SU-DHL-6 (cell line): ENCODE measurements around the gene MAP7.

Experiments
- H2AFZ ChIP-seq: fragments of 200-600 bp; sonication (generic); 2 replicates; pipeline ENCODE4 v1.6.1; 2014; ENCODE audit warnings: low read depth, mild to moderate bottlenecking, moderate library complexity, mixed read lengths, antibody characterized with exemption, low read length; ENCODE audit not compliant: severe bottlenecking
- H3F3A ChIP-seq: fragments of 200-600 bp; shearing (Covaris generic); 2 replicates; pipeline ENCODE4 v1.6.0; 2016; ENCODE audit warnings: antibody characterized with exemption, mild to moderate bottlenecking; ENCODE audit not compliant: insufficient read depth
- H3K27ac ChIP-seq: fragments of 200-600 bp; sonication (generic); 2 replicates; pipeline ENCODE4 v1.5.1; 2016; ENCODE audit warnings: low read depth, mild to moderate bottlenecking, low read length, moderate library complexity, mixed read lengths
- H3K27me3 ChIP-seq: fragments of 200-600 bp; sonication (generic), shearing (Covaris generic); 2 replicates; pipeline ENCODE4 v1.6.0; 2014; ENCODE audit warnings: mild to moderate bottlenecking, low read length
- H3K36me3 ChIP-seq: fragments of 200-600 bp; sonication (generic); 2 replicates; pipeline ENCODE4 v1.6.1; 2014; ENCODE audit warnings: mild to moderate bottlenecking, low read length, mixed read lengths
- H3K4me2 ChIP-seq: fragments of 300-600, 200-600 bp; shearing (Covaris generic), sonication (generic); 2 replicates; pipeline ENCODE4 v1.6.0; 2014; ENCODE audit warnings: low read length, low read depth, mild to moderate bottlenecking; ENCODE audit not compliant: poor library complexity, severe bottlenecking
- H3K4me3 ChIP-seq: fragments of 200-600 bp; sonication (generic); 2 replicates; pipeline ENCODE4 v1.5.1; 2014; ENCODE audit warnings: antibody characterized with exemption, low read length, mild to moderate bottlenecking, mixed read lengths; ENCODE audit not compliant: insufficient read depth, poor library complexity, severe bottlenecking
- H3K79me2 ChIP-seq: fragments of 200-600 bp; sonication (generic); 2 replicates; pipeline ENCODE4 v1.6.1; 2014; ENCODE audit warnings: mild to moderate bottlenecking, low read length, moderate library complexity; ENCODE audit not compliant: insufficient read depth
- H3K9ac ChIP-seq: fragments of 200-600 bp; sonication (generic); 2 replicates; pipeline ENCODE4 v1.7.0; 2014; ENCODE audit warnings: mild to moderate bottlenecking, low read length
- H3K9me2 ChIP-seq: fragments of 200-600 bp; sonication (generic); replicated peaks from 2 replicates; pipeline ENCODE4 v1.6.1; 2014; ENCODE audit warnings: low read length; ENCODE audit not compliant: insufficient read depth
- H3K9me3 ChIP-seq: fragments of 200-600 bp; sonication (generic); 2 replicates; pipeline ENCODE4 v1.6.1; 2014; ENCODE audit warnings: low read length, mixed read lengths; ENCODE audit not compliant: insufficient read depth
- H4K20me1 ChIP-seq: fragments of 200-600 bp; sonication (generic); 2 replicates; pipeline ENCODE4 v1.6.1; 2014; ENCODE audit warnings: low read depth, mild to moderate bottlenecking, antibody characterized with exemption, low read length, moderate library complexity, mixed read lengths
- EZH2phosphoT487 ChIP-seq: fragments of 200-600 bp; sonication (generic), shearing (Covaris generic); conservative IDR thresholded peaks from 2 replicates; pipeline ENCODE4 v1.6.1; 2018; ENCODE audit warnings: mild to moderate bottlenecking, antibody characterized with exemption, low read length, moderate library complexity, mixed read lengths
- TF ChIP-seq, protein P1 (sequence below): fragments of 200-600 bp; sonication (generic); IDR thresholded peaks from one replicate; pipeline ENCODE4 v1.5.1; 2017; ENCODE audit warnings: antibody characterized with exemption, mild to moderate bottlenecking, low read length, moderate library complexity; ENCODE audit not compliant: insufficient read depth, poor library complexity, severe bottlenecking

MAP7 gene

DNA sequence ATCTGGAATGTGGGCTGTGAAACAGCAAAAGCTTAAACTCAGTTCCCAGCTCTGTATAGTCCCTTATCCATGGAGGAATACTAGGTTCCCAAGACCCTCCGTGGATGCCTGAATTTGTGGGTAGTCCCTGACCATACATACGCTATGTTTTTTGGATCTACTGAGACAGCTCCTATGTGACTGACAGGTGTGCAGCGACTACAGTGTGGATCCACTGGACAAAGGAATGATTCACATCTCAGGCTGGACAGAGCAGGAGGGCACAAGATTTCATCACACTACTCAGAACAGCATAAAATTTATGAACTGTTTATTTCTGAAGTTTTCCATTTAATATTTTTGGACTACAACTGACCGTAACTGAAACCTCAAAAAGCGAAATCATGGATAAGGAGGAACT is 125.3 kb downstream of the MAP7 start:
- Histone ChIP-seq H3K27ac (no peak overlapping the region), H3K27me3 (no peaks in the 10 kb centered on the region), H2AFZ (no peak overlapping the region), H3K79me2 (no peaks in the 10 kb centered on the region), H3K9me2 (no peaks in the 10 kb centered on the region), H3K4me2 (no peak overlapping the region), H3K36me3 (no peaks in the 10 kb centered on the region), H4K20me1 (no peaks in the 10 kb centered on the region), H3K4me3 (no peak overlapping the region), H3K9ac (no peak overlapping the region), H3F3A (no peaks in the 10 kb centered on the region), H3K9me3 (no peaks in the 10 kb centered on the region)
- TF ChIP-seq EZH2phosphoT487, result no peak
- TF ChIP-seq, protein P1, sequence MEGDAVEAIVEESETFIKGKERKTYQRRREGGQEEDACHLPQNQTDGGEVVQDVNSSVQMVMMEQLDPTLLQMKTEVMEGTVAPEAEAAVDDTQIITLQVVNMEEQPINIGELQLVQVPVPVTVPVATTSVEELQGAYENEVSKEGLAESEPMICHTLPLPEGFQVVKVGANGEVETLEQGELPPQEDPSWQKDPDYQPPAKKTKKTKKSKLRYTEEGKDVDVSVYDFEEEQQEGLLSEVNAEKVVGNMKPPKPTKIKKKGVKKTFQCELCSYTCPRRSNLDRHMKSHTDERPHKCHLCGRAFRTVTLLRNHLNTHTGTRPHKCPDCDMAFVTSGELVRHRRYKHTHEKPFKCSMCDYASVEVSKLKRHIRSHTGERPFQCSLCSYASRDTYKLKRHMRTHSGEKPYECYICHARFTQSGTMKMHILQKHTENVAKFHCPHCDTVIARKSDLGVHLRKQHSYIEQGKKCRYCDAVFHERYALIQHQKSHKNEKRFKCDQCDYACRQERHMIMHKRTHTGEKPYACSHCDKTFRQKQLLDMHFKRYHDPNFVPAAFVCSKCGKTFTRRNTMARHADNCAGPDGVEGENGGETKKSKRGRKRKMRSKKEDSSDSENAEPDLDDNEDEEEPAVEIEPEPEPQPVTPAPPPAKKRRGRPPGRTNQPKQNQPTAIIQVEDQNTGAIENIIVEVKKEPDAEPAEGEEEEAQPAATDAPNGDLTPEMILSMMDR, result no peak

DNA sequence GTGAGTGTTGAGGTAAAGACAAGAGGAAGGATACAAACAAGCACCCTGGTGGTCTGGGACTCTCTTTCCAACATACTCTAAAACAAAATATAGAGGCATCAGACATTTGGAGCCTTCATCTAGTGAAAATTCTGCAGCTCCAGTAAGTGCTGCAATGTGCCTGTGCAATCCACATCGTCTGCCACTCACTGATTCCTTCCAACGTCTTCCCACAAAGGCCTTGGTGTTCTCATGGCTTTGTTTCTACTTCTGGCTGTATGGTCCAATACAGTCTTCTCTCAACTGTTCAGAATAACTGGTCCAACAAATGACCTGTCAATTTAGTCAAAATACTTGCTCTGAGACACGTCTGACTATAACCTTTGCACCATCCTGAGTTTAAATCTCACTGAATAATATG is 125.8 kb downstream of the MAP7 start:
- Histone ChIP-seq H2AFZ (no peak overlapping the region), H3F3A (no peaks in the 10 kb centered on the region)

DNA sequence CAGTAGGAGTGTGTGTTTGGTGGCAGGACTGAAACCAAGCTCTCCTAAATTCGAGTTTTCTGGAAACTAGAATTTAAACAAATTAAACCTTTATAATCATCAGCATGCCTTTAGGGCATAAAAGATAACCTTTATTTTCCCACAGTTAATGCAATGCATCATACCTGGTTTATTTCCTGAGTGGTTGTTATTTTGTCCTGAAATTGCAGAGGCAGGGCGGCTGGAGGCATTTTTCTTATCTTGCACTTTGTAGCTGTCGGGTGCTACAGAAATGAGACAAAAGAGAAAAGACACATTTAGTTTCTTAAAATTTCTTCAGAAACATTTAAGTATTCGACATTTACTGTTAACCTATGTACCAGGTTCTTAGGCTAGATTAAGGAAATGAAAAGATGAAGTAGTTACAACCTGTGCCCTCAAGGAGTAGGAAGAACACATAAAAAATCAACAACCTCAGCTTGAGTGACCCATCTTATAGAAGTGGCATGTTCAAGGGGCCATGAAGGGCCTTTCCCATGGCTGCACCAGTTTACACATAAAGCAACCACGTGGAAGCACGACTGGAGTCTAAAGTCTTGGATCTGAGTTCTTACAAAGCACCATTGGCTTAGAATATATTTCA is 128.6 kb downstream of the MAP7 start:
- H3K36me3 ChIP-seq, result no peaks in the 10 kb centered on the region
- no peaks in the 10 kb centered on the region for H3F3A ChIP-seq
- H4K20me1 ChIP-seq, result no peaks in the 10 kb centered on the region
- no peak overlapping the region for H2AFZ ChIP-seq
- H3K4me2 ChIP-seq, result no peak overlapping the region
- no peak for TF ChIP-seq EZH2phosphoT487
- TF ChIP-seq, protein P1, result no peak
- H3K9ac ChIP-seq, result no peak overlapping the region
- no peaks in the 10 kb centered on the region for H3K9me3 ChIP-seq
- no peak overlapping the region for H3K4me3 ChIP-seq
- no peaks in the 10 kb centered on the region for H3K9me2 ChIP-seq
- H3K27me3 ChIP-seq, result no peaks in the 10 kb centered on the region
- no peaks in the 10 kb centered on the region for H3K79me2 ChIP-seq
- no peak overlapping the region for H3K27ac ChIP-seq

More for the DNA sequence above, 125.8 kb downstream of the MAP7 start:
- H3K4me3 ChIP-seq, result no peak overlapping the region
- H3K27me3 ChIP-seq, result no peaks in the 10 kb centered on the region
- no peaks in the 10 kb centered on the region for H4K20me1 ChIP-seq
- no peak overlapping the region for H3K27ac ChIP-seq
- no peak overlapping the region for H3K9ac ChIP-seq
- H3K4me2 ChIP-seq, result no peak overlapping the region
- no peaks in the 10 kb centered on the region for H3K79me2 ChIP-seq
- H3K9me2 ChIP-seq, result no peaks in the 10 kb centered on the region
- no peak for TF ChIP-seq EZH2phosphoT487
- TF ChIP-seq, protein P1, result no peak
- no peaks in the 10 kb centered on the region for H3K36me3 ChIP-seq
- no peaks in the 10 kb centered on the region for H3K9me3 ChIP-seq
